Breast epithelium (tissue), 4 donors: ENCODE data around the gene SSTR3. TPM values are rescaled to one million over a fixed set of nuclear protein-coding genes. Genes with fewer than 3 reads are reported as not detected.
A peak's percentile ranks its signal among the peaks of the same experiment; 100 is the strongest.

Experiments
- DNase-seq, 2 donors: peaks; one replicate each; pipeline ENCODE4 v3.0.0-alpha.2; 2019; ENCODE audit warnings: low spot score in 2 of 2
- H3K27ac ChIP-seq, 2 donors: fragments of 200-600 bp; sonication (generic) in 1 of 2; one replicate each; pipeline ENCODE4 v1.5.1; 2016 to 2019; ENCODE audit warnings: mild to moderate bottlenecking in 1 of 2
- H3K27me3 ChIP-seq, 2 donors: fragments of 200-600 bp; sonication (generic) in 1 of 2; one replicate each; pipeline versions ENCODE4 v1.5.1 to v1.6.0; 2017 to 2019; ENCODE audit warnings: control low read depth in 1 of 2, mild to moderate bottlenecking in 1 of 2
- H3K36me3 ChIP-seq: fragments of 200-600 bp; one replicate; pipeline ENCODE4 v1.5.1; 2019
- H3K4me1 ChIP-seq, 2 donors: fragments of 200-600 bp; sonication (generic); one replicate each; pipeline ENCODE4 v1.5.1; 2016 to 2019; ENCODE audit warnings: control low read depth in 1 of 2
- H3K4me3 ChIP-seq, 3 donors: fragments of 200-600 bp; sonication (generic); 1 replicate in 2 of 3; 2 replicates in 1 of 3; pipeline ENCODE4 v1.5.1; 2016 to 2019; ENCODE audit warnings: mild to moderate bottlenecking in 3 of 3, moderate library complexity in 2 of 3
- H3K9me3 ChIP-seq, 2 donors: fragments of 200-600 bp; sonication (generic) in 1 of 2; one replicate each; pipeline ENCODE4 v1.5.1; 2016 to 2019; ENCODE audit warnings: control low read depth in 1 of 2
- CTCF ChIP-seq, 3 donors: fragments of 450-650 bp; IDR thresholded peaks; one replicate each; pipeline ENCODE4 v1.5.1; 2016 to 2017; ENCODE audit warnings: antibody characterized with exemption in 3 of 3, mild to moderate bottlenecking in 3 of 3, moderate library complexity in 3 of 3
- POLR2A ChIP-seq: fragments of 450-650 bp; IDR thresholded peaks from one replicate; pipeline ENCODE4 v1.6.1; 2016; ENCODE audit warnings: antibody characterized with exemption, mild to moderate bottlenecking, moderate library complexity
- POLR2AphosphoS5 ChIP-seq, 3 donors: sonication (generic); formaldehyde crosslinking; IDR thresholded peaks; one replicate each; pipeline ENCODE4 v1.6.1; 2017; ENCODE audit warnings: antibody characterized with exemption in 3 of 3
- intact Hi-C: fragments of 100-400 bp; cut with DNase I; formaldehyde crosslinking; loops from one replicate; pipeline ENCODE4 v1.15.1; 2023; ENCODE audit warnings: low total_unique reads
- total RNA-seq, 3 donors: library from RNA; depleted of rRNA; stranded (reverse); fragments of >200 nt; gene quantifications; one replicate each; pipeline ENCODE4 v1.1.0, GENCODE V29; 2016

SSTR3 gene
- total RNA-seq, 3 donors from 2014 or later: not detected

GRCh38 chr22:37199103-37199759 is 13.0 kb downstream of the SSTR3 start:
- peak; percentile 99 for TF ChIP-seq POLR2A
- peak; percentile 98 to 99 (median 98) for TF ChIP-seq POLR2AphosphoS5 (IDR thresholded peaks at IDR 0.05)
- TF ChIP-seq CTCF (IDR thresholded peaks at IDR 0.05): peak; percentile 88 to 91 (median 90)
- no peaks in the 10 kb centered on the region for H3K36me3 ChIP-seq
- peak overlapping the region; percentile 89 to 97 for H3K27ac ChIP-seq
- DNase-seq: peak; percentile 97 to 99
- H3K9me3 ChIP-seq: no peaks in the 10 kb centered on the region
- intact Hi-C loops: no loop called here
- H3K4me3 ChIP-seq: peak overlapping the region; percentile 52 to 78 (median 59)
- peaks cover 15 to 23% of the 10 kb centered on the region in 2 donors for H3K4me1 ChIP-seq
- H3K27me3 ChIP-seq: no peaks in the 10 kb centered on the region

DNA sequence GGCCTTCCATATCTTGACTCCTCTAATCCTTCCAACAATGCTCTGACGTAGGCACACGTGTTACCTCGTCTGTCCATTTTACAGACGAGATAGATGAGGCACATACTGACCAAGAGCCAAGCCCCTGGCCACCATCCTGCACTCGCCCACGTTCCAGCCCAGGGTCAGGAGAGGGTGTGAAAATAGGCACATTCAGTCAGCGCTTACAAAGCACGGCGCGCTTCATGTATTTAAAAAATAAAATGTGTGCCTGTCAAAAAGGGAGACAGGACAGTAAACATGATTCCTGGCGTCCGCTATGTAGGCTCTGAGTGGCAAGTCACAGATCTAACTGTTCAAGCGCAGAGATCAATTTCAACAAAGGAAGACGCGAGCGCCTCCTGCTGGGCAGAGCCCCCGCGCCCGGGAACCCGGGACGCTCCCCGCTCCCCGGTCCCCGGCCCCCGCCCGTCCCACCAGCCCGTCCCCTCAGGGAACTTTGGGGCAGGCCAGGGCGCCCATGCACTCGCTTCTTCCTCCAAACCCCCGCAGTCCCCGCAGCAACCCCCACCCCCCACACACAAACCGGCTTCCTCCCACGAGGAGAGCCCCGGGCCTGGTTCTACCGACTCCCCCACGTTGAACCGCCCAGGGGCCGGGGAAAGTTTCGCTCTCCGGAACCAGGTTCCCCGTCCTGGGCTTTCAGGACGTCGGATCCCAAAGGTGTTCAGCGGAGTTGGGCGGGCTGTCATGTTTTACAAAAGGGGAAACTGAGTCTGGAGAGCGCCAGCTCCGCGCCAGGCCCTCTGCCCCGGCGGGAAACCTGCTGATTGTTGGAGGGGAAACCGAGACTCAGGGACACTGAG is 13.8 kb downstream of the SSTR3 start:
- peaks cover 15 to 23% of the 10 kb centered on the region in 2 donors for H3K4me1 ChIP-seq
- H3K9me3 ChIP-seq: no peaks in the 10 kb centered on the region
- DNase-seq: peak; percentile 72 to 85
- peak overlapping the region; percentile 89 to 97 for H3K27ac ChIP-seq
- TF ChIP-seq CTCF (IDR thresholded peaks at IDR 0.05) (peak in 2 of 3 donors; percentile 52 to 59), POLR2AphosphoS5 (IDR thresholded peaks at IDR 0.05) (no peak)
- peak overlapping the region; percentile 52 to 78 (median 59) for H3K4me3 ChIP-seq
- intact Hi-C loops: no loop called here
- H3K36me3 ChIP-seq: no peaks in the 10 kb centered on the region
- no peaks in the 10 kb centered on the region for H3K27me3 ChIP-seq

DNA sequence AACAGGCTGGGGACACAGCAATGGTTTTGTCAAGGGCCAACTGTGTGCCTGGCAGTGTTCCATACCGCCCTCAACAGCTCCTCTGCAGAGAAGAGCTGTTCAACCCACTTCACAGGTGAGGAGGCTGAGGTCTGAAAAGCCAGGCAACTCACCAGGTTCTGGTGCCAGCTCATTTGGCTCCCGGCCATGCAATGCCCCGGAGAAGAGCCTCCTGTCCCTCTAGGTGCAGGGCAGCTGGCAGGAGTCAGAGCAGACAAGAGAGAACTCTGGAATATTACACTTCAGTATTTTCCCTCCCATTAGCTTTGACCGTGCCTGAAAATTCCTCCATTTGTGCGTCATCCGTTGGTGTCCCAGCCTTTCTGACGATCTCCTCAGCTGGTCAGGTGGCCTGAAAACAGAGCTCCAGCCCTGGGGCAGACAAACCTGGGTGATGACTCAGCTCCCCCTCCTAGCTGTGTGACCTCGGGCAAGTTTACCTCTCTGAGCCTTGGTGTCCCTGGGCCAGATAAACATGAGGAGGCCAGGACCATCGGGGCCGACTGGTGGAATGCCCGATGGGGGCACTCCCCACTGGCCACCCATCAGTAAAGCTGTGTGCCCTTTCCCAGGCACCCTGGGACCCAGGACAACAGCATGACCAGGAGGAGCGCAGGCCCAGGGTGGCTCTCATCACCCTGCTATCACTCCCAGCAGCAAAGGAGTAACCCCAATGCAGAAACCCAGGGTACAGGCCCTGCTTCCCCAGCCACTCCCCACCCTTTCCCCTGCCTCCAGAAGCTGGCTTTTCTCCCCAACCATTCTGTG is 14.6 kb downstream of the SSTR3 start:
- intact Hi-C loops: no loop called here
- no peaks in the 10 kb centered on the region for H3K9me3 ChIP-seq
- DNase-seq: peak; percentile 76 to 77
- H3K36me3 ChIP-seq: no peaks in the 10 kb centered on the region
- peak overlapping the region in 2 of 3 donors; percentile 59 to 78 for H3K4me3 ChIP-seq
- TF ChIP-seq POLR2A (no peak), CTCF (IDR thresholded peaks at IDR 0.05) (no peak), POLR2AphosphoS5 (IDR thresholded peaks at IDR 0.05) (no peak)
- no peaks in the 10 kb centered on the region for H3K27me3 ChIP-seq
- H3K27ac ChIP-seq: peak overlapping the region; percentile 89 to 97
- H3K4me1 ChIP-seq: peaks cover 15 to 23% of the 10 kb centered on the region in 2 donors

- Histone ChIP-seq H3K4me1 (peaks cover 15 to 23% of the 10 kb centered on the region in 2 donors), H3K27me3 (no peaks in the 10 kb centered on the region), H3K27ac (peak overlapping the region; percentile 89 to 97), H3K36me3 (no peaks in the 10 kb centered on the region), H3K4me3 (no peak overlapping the region), H3K9me3 (no peaks in the 10 kb centered on the region)
- peak; percentile 79 to 91 for DNase-seq
- TF ChIP-seq POLR2A (no peak), CTCF (IDR thresholded peaks at IDR 0.05) (peak in 1 of 3 donors; percentile 35), POLR2AphosphoS5 (IDR thresholded peaks at IDR 0.05) (peak in 2 of 3 donors; percentile 39 to 86)
- intact Hi-C loops: no loop called here
Measured at GRCh38 chr22:37196539-37197450, 15.5 kb downstream of the SSTR3 start.
